ACC112 (cell line): ENCODE measurements around the gene THAP4.
"Not testable (repeated sequence)": the region's sequence is repeated elsewhere in the genome, so short reads cannot be mapped to it uniquely, and the experiment has no call there.

ENCODE experiments used
- H2AFZ ChIP-seq: fragments of 200-600 bp; sonication (generic); one replicate; pipeline ENCODE4 v1.6.0; 2017; ENCODE audit warnings: antibody characterized with exemption, low read length; ENCODE audit not compliant: unreplicated experiment
- H3K27ac ChIP-seq: fragments of 200-600 bp; sonication (generic); 2 replicates; pipeline ENCODE4 v1.5.1; 2014; ENCODE audit warnings: low read depth, mild to moderate bottlenecking, antibody characterized with exemption, low read length, moderate library complexity
- H3K27me3 ChIP-seq: fragments of 200-600 bp; sonication (generic); 2 replicates; pipeline ENCODE4 v1.6.1; 2014; ENCODE audit warnings: mild to moderate bottlenecking, antibody characterized with exemption, low read length, moderate library complexity, mixed read lengths; ENCODE audit not compliant: insufficient read depth
- H3K36me3 ChIP-seq: fragments of 200-600 bp; sonication (generic); 2 replicates; pipeline ENCODE4 v1.6.1; 2016; ENCODE audit warnings: mild to moderate bottlenecking, antibody characterized with exemption, low read length, moderate library complexity, mixed read lengths; ENCODE audit not compliant: insufficient read depth
- H3K4me1 ChIP-seq: fragments of 200-600 bp; sonication (generic); one replicate; pipeline ENCODE4 v1.6.1; 2016; ENCODE audit warnings: low read length, mixed read lengths; ENCODE audit not compliant: insufficient read depth, unreplicated experiment, control insufficient read depth
- H3K4me3 ChIP-seq: fragments of 200-600 bp; sonication (generic); 2 replicates; pipeline ENCODE4 v1.5.1; 2014; ENCODE audit warnings: mild to moderate bottlenecking, low read depth, low read length
- H3K79me2 ChIP-seq: fragments of 200-600 bp; sonication (generic); one replicate; pipeline ENCODE4 v1.6.0; 2016; ENCODE audit warnings: low read length; ENCODE audit not compliant: control insufficient read depth, unreplicated experiment, insufficient read depth

THAP4 gene

GRCh38 chr2:241570961-241571581 is 65.9 kb downstream of the THAP4 start:
- Histone ChIP-seq H3K27me3 (no peaks in the 10 kb centered on the region), H3K36me3 (peaks cover 4% of the 10 kb centered on the region; the same call in 1 of the 2 replicates), H3K27ac (no peak overlapping the region), H3K4me3 (no peak overlapping the region), H2AFZ (no peak overlapping the region), H3K4me1 (no peaks in the 10 kb centered on the region), H3K79me2 (no peaks in the 10 kb centered on the region)

- peaks cover 4% of the 10 kb centered on the region; the same call in 1 of the 2 replicates for H3K36me3 ChIP-seq
- no peak overlapping the region for H3K27ac ChIP-seq
- H2AFZ ChIP-seq: no peak overlapping the region
- H3K4me3 ChIP-seq: no peak overlapping the region
- no peaks in the 10 kb centered on the region for H3K27me3 ChIP-seq
- H3K4me1 ChIP-seq: no peaks in the 10 kb centered on the region
- no peaks in the 10 kb centered on the region for H3K79me2 ChIP-seq
Observed at GRCh38 chr2:241569831-241570281, 67.1 kb downstream of the THAP4 start.

GRCh38 chr2:241568726-241569125 is 68.2 kb downstream of the THAP4 start:
- no peak overlapping the region for H3K27ac ChIP-seq
- peaks cover 1% of the 10 kb centered on the region for H3K79me2 ChIP-seq
- H3K27me3 ChIP-seq: no peaks in the 10 kb centered on the region
- H3K4me1 ChIP-seq: no peaks in the 10 kb centered on the region
- no peak overlapping the region for H2AFZ ChIP-seq
- no peak overlapping the region for H3K4me3 ChIP-seq
- H3K36me3 ChIP-seq: peaks cover 4% of the 10 kb centered on the region; the same call in 1 of the 2 replicates

GRCh38 chr2:241567776-241568175 is 69.2 kb downstream of the THAP4 start:
- no peak overlapping the region for H3K4me3 ChIP-seq
- H3K79me2 ChIP-seq: peaks cover 5% of the 10 kb centered on the region
- no peak overlapping the region for H3K27ac ChIP-seq
- H3K36me3 ChIP-seq: no peaks in the 10 kb centered on the region
- H3K27me3 ChIP-seq: no peaks in the 10 kb centered on the region
- no peak overlapping the region for H2AFZ ChIP-seq
- no peaks in the 10 kb centered on the region for H3K4me1 ChIP-seq

- not testable (repeated sequence) for H3K79me2 ChIP-seq, H3K27me3 ChIP-seq, H2AFZ ChIP-seq, H3K36me3 ChIP-seq, H3K4me1 ChIP-seq, H3K27ac ChIP-seq, H3K4me3 ChIP-seq
Observed at GRCh38 chr2:241567266-241567665, 69.7 kb downstream of the THAP4 start.

- no peaks in the 10 kb centered on the region for H3K27me3 ChIP-seq
- peaks cover 9% of the 10 kb centered on the region for H3K79me2 ChIP-seq
- no peak overlapping the region for H2AFZ ChIP-seq
- H3K4me1 ChIP-seq: peaks cover 9% of the 10 kb centered on the region
- no peak overlapping the region for H3K27ac ChIP-seq
- H3K4me3 ChIP-seq: no peak overlapping the region
- H3K36me3 ChIP-seq: no peaks in the 10 kb centered on the region
Observed at GRCh38 chr2:241566468-241566867, 70.5 kb downstream of the THAP4 start.

GRCh38 chr2:241566021-241566420 is 70.9 kb downstream of the THAP4 start:
- not testable (repeated sequence) for H2AFZ ChIP-seq, H3K27ac ChIP-seq, H3K36me3 ChIP-seq, H3K27me3 ChIP-seq, H3K4me3 ChIP-seq
- H3K4me1 ChIP-seq: peaks cover 12% of the 10 kb centered on the region
- peaks cover 12% of the 10 kb centered on the region for H3K79me2 ChIP-seq

- H3K79me2 ChIP-seq: peaks cover 16% of the 10 kb centered on the region
- no peak overlapping the region for H3K27ac ChIP-seq
- H2AFZ ChIP-seq: no peak overlapping the region
- H3K36me3 ChIP-seq: no peaks in the 10 kb centered on the region
- no peak overlapping the region for H3K4me3 ChIP-seq
- no peaks in the 10 kb centered on the region for H3K27me3 ChIP-seq
- peaks cover 18% of the 10 kb centered on the region for H3K4me1 ChIP-seq
Observed at GRCh38 chr2:241565411-241565810, 71.5 kb downstream of the THAP4 start.

GRCh38 chr2:241564596-241565410 is 72.2 kb downstream of the THAP4 start:
- no peak overlapping the region for H2AFZ ChIP-seq
- no peaks in the 10 kb centered on the region for H3K36me3 ChIP-seq
- H3K4me1 ChIP-seq: peaks cover 23% of the 10 kb centered on the region
- H3K27me3 ChIP-seq: no peaks in the 10 kb centered on the region
- peaks cover 22% of the 10 kb centered on the region for H3K79me2 ChIP-seq
- H3K4me3 ChIP-seq: no peak overlapping the region
- H3K27ac ChIP-seq: no peak overlapping the region

- Histone ChIP-seq H3K27ac (no peak overlapping the region), H3K4me3 (no peak overlapping the region), H3K4me1 (peaks cover 23% of the 10 kb centered on the region), H3K36me3 (no peaks in the 10 kb centered on the region), H3K27me3 (no peaks in the 10 kb centered on the region), H2AFZ (no peak overlapping the region), H3K79me2 (peaks cover 22% of the 10 kb centered on the region)
Observed at GRCh38 chr2:241563981-241564595, 72.9 kb downstream of the THAP4 start.
